Measurements from ENCODE around the gene SLC9A9. TPM values are rescaled to one million over a fixed set of nuclear protein-coding genes. Genes with fewer than 3 reads are reported as not detected.

The SLC9A9 gene
- total RNA-seq, 3 donors from 2014 or later (not counting 1 experiment from before 2014, with no cell fraction given): 24.0 to 29.1 (median 27.2) TPM

DNA sequence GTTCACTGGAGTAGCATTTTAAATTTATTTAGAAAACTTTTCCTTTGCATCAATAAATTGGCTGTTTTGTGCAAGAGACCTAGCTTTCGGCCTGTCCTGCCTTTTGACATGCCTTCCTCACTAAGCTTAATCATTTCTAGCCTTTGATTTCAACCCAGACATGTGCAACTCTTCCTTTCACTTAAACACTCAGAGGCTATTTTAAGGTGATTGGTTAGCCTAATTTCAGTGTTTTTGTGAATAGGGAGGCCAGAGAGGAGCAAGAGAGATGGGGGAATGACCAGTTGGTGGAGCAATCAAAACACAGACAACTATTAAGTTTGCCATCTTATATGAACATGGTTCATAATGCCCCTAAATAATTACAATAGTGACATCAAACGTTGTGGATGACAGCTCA lies 333.4 kb downstream of the SLC9A9 start:
- intact Hi-C loops (cut with micrococcal nuclease): no loop called here

DNA sequence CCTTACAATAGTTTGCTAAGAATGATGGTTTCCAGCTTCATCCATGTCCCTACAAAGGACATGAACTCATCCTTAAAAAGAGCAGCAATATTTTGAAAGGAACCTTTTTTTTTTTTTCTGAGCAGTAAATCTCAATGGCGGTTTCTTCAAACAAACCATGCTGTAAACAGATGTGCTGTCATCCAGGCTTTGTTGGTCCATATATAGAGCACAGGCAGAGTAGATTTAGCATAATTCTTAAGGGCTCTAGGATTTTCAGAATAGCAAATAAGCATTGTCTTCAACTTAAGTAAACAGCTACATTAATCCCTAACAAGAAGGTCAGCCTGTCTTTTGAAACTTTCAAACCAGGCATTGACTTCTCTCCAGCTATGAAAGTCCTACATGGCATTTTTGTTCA lies 334.2 kb downstream of the SLC9A9 start:
- Histone ChIP-seq H3K9me3 (ENCODE audit: control insufficient read depth, insufficient read depth, low read length) (no peaks in the 10 kb centered on the region), H3K4me1 (ENCODE audit: control insufficient read depth, insufficient read depth, low read length) (no peaks in the 10 kb centered on the region), H3K36me3 (ENCODE audit: control insufficient read depth, insufficient read depth, low read length) (no peaks in the 10 kb centered on the region), H3K4me3 (ENCODE audit: low read length) (no peak overlapping the region), H3K27me3 (ENCODE audit: control insufficient read depth, insufficient read depth, low read length) (no peaks in the 10 kb centered on the region), H3K27ac (ENCODE audit: low read length) (no peak overlapping the region)
- H3K4me1 Mint-ChIP-seq: no peaks in the 10 kb centered on the region
- H3K9me3 Mint-ChIP-seq: no peaks in the 10 kb centered on the region
- no peaks in the 10 kb centered on the region for H3K27me3 Mint-ChIP-seq (ENCODE audit: low read depth in 2 of 2)
- ATAC-seq (no peak), DNase-seq (no peak)
- WGBS (ENCODE audit: insufficient coverage): 100% methylated on average over 1 of the region's 1 CpG
- intact Hi-C loops (cut with micrococcal nuclease): no loop called here
- H3K36me3 Mint-ChIP-seq: no peaks in the 10 kb centered on the region
- H3K27ac Mint-ChIP-seq: no peak overlapping the region
- TF ChIP-seq, protein P1, sequence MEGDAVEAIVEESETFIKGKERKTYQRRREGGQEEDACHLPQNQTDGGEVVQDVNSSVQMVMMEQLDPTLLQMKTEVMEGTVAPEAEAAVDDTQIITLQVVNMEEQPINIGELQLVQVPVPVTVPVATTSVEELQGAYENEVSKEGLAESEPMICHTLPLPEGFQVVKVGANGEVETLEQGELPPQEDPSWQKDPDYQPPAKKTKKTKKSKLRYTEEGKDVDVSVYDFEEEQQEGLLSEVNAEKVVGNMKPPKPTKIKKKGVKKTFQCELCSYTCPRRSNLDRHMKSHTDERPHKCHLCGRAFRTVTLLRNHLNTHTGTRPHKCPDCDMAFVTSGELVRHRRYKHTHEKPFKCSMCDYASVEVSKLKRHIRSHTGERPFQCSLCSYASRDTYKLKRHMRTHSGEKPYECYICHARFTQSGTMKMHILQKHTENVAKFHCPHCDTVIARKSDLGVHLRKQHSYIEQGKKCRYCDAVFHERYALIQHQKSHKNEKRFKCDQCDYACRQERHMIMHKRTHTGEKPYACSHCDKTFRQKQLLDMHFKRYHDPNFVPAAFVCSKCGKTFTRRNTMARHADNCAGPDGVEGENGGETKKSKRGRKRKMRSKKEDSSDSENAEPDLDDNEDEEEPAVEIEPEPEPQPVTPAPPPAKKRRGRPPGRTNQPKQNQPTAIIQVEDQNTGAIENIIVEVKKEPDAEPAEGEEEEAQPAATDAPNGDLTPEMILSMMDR (IDR thresholded peaks at IDR 0.05): no peak
- no peak overlapping the region for H3K4me3 Mint-ChIP-seq

More for the DNA sequence above, 333.4 kb downstream of the SLC9A9 start:
- Histone ChIP-seq H3K27ac (ENCODE audit: low read length) (no peak overlapping the region), H3K36me3 (ENCODE audit: control insufficient read depth, insufficient read depth, low read length) (no peaks in the 10 kb centered on the region), H3K27me3 (ENCODE audit: control insufficient read depth, insufficient read depth, low read length) (no peaks in the 10 kb centered on the region), H3K4me3 (ENCODE audit: low read length) (no peak overlapping the region), H3K4me1 (ENCODE audit: control insufficient read depth, insufficient read depth, low read length) (no peaks in the 10 kb centered on the region), H3K9me3 (ENCODE audit: control insufficient read depth, insufficient read depth, low read length) (no peaks in the 10 kb centered on the region)
- ATAC-seq (no peak), DNase-seq (no peak)
- Mint-ChIP-seq H3K27ac (no peak overlapping the region), H3K4me3 (no peak overlapping the region), H3K36me3 (no peaks in the 10 kb centered on the region), H3K4me1 (no peaks in the 10 kb centered on the region), H3K9me3 (no peaks in the 10 kb centered on the region), H3K27me3 (ENCODE audit: low read depth in 2 of 2) (no peaks in the 10 kb centered on the region)
- WGBS (ENCODE audit: insufficient coverage): 100% methylated on average over 1 of the region's 2 CpGs
- TF ChIP-seq, protein P1 (IDR thresholded peaks at IDR 0.05): no peak

DNA sequence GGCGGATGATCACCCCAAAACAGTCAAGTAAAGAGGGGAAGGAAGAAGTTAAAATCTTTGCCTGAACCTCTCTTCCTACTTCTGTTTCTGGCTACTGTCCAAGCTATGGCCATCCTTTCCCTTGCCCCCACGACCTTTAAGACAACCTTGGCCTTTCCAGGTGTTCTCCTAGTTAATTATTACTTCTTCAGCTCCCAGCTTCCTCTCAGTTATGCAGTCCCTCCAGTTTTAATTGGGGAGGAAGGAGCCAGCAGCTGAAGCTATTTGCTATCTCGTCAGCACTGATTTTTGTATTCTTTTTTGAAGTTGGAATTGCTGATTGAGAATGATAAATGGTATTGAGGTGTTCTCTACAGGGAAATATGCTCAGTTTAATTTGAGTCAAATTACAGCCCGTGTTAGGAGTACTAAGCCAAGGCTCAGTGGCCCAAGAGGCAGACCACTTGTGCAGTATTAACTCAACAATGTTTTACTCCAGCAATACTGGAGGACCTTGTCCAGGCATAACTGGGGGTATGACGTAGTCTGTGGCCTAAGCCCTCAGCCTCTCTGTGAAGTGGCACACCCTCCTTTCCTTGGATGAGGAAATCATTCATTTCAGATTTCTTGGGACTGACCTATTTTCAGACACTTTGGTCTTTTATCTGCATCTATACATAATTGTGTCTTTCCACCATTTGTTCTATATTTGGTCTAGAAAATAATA lies 336.9 kb downstream of the SLC9A9 start:
- H3K4me1 Mint-ChIP-seq: peaks cover 0 to 10% of the 10 kb centered on the region in 2 donors
- H3K27me3 Mint-ChIP-seq (ENCODE audit: low read depth in 2 of 2): no peaks in the 10 kb centered on the region
- 91% methylated on average over 4 of the region's 5 CpGs for WGBS (ENCODE audit: insufficient coverage)
- H3K4me1 ChIP-seq (ENCODE audit: control insufficient read depth, insufficient read depth, low read length): no peaks in the 10 kb centered on the region
- no peaks in the 10 kb centered on the region for H3K9me3 Mint-ChIP-seq
- H3K27ac ChIP-seq (ENCODE audit: low read length): no peak overlapping the region
- H3K27me3 ChIP-seq (ENCODE audit: control insufficient read depth, insufficient read depth, low read length): no peaks in the 10 kb centered on the region
- intact Hi-C loops (cut with micrococcal nuclease): no loop called here
- DNase-seq (no peak), ATAC-seq (no peak)
- H3K27ac Mint-ChIP-seq: no peak overlapping the region
- no peaks in the 10 kb centered on the region for H3K36me3 Mint-ChIP-seq
- H3K9me3 ChIP-seq (ENCODE audit: control insufficient read depth, insufficient read depth, low read length): no peaks in the 10 kb centered on the region
- TF ChIP-seq, protein P1 (IDR thresholded peaks at IDR 0.05): no peak
- no peaks in the 10 kb centered on the region for H3K36me3 ChIP-seq (ENCODE audit: control insufficient read depth, insufficient read depth, low read length)
- H3K4me3 Mint-ChIP-seq: no peak overlapping the region
- no peak overlapping the region for H3K4me3 ChIP-seq (ENCODE audit: low read length)

DNA sequence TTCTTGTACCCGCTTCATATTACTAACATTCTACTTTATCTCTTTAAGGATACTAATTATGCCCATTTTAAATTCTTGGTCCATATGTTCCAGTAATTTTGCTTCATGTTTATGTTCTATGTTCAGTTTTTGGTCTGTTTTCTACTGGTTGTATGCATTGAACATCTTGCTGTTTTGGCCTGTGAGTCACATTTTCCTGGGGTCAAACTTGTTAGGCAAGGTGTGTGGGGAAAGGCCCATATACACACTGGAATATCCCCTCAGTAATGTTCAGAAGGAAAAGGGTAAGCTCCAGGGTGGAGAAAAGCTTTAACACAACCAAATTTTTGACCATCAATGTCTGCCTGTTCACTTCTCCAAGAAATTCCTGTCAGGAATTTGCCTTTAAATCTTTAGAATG lies 337.7 kb downstream of the SLC9A9 start:
- H3K27ac Mint-ChIP-seq: no peak overlapping the region
- H3K4me1 ChIP-seq (ENCODE audit: control insufficient read depth, insufficient read depth, low read length): no peaks in the 10 kb centered on the region
- intact Hi-C loops (cut with micrococcal nuclease): no loop called here
- no peak overlapping the region for H3K27ac ChIP-seq (ENCODE audit: low read length)
- 100% methylated on average over 1 of the region's 1 CpG for WGBS (ENCODE audit: insufficient coverage)
- no peak overlapping the region for H3K4me3 ChIP-seq (ENCODE audit: low read length)
- ATAC-seq (no peak), DNase-seq (no peak)
- no peaks in the 10 kb centered on the region for H3K36me3 ChIP-seq (ENCODE audit: control insufficient read depth, insufficient read depth, low read length)
- no peaks in the 10 kb centered on the region for H3K27me3 ChIP-seq (ENCODE audit: control insufficient read depth, insufficient read depth, low read length)
- H3K4me1 Mint-ChIP-seq: peaks cover 0 to 10% of the 10 kb centered on the region in 2 donors
- H3K36me3 Mint-ChIP-seq: no peaks in the 10 kb centered on the region
- no peaks in the 10 kb centered on the region for H3K9me3 ChIP-seq (ENCODE audit: control insufficient read depth, insufficient read depth, low read length)
- no peaks in the 10 kb centered on the region for H3K27me3 Mint-ChIP-seq (ENCODE audit: low read depth in 2 of 2)
- H3K9me3 Mint-ChIP-seq: no peaks in the 10 kb centered on the region
- TF ChIP-seq, protein P1 (IDR thresholded peaks at IDR 0.05): no peak
- no peak overlapping the region for H3K4me3 Mint-ChIP-seq

All from natural killer cell (primary cell).